ENCODE results near the gene UBA3.

DNA sequence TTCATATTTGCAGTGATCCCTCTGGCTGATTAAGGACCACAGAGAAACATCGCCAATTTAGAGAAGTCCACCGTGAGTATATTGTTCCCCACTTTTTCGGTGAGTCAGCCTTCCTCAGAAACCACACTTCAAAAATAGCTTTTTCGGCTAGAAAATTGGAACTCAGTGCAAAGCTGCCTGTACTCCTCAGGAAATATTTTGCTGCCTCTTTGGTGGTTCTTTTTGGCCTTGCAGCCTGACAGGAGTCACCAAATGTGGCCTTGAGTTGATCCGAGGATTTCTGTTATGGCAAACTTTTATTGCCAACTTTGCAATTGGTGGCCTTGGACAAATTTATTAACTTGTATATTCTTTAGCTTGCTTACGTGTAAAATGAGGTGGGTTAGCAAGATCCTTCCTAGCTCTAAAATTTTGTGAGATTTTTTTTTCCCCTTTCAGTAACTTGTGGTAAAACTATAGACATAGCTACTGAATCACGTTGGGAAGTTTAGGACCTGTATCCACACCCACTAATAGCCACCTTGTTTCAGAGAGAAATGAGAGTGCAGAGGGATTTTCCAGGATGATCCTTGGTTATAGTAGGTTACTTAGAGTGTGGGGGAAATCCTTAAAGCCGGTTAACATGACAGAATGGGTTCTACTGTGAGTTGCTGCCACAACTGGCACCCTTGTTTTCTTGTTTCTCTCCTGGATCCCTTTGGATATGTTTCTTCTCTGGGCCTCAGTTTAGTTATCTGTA lies 14.5 kb upstream of the UBA3 start:
- TF ChIP-seq, protein P1, sequence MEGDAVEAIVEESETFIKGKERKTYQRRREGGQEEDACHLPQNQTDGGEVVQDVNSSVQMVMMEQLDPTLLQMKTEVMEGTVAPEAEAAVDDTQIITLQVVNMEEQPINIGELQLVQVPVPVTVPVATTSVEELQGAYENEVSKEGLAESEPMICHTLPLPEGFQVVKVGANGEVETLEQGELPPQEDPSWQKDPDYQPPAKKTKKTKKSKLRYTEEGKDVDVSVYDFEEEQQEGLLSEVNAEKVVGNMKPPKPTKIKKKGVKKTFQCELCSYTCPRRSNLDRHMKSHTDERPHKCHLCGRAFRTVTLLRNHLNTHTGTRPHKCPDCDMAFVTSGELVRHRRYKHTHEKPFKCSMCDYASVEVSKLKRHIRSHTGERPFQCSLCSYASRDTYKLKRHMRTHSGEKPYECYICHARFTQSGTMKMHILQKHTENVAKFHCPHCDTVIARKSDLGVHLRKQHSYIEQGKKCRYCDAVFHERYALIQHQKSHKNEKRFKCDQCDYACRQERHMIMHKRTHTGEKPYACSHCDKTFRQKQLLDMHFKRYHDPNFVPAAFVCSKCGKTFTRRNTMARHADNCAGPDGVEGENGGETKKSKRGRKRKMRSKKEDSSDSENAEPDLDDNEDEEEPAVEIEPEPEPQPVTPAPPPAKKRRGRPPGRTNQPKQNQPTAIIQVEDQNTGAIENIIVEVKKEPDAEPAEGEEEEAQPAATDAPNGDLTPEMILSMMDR (IDR thresholded peaks at IDR 0.05): no peak
- TF ChIP-seq POLR2A (IDR thresholded peaks at IDR 0.05): no peak
